Gastroesophageal sphincter (tissue), 3 donors: ENCODE data around the gene CRYBG1.

Source experiments
- EP300 ChIP-seq: sonication (generic); formaldehyde crosslinking; IDR thresholded peaks from one replicate; pipeline ENCODE4 v1.6.1; 2017; ENCODE audit warnings: antibody characterized with exemption, mild to moderate bottlenecking
- POLR2A ChIP-seq, 2 donors: fragments of 450-650 bp; IDR thresholded peaks; one replicate each; pipeline ENCODE4 v1.6.1; 2017; ENCODE audit warnings: antibody characterized with exemption in 2 of 2, mild to moderate bottlenecking in 2 of 2, moderate library complexity in 1 of 2
- POLR2AphosphoS5 ChIP-seq: sonication (generic); formaldehyde crosslinking; IDR thresholded peaks from one replicate; pipeline ENCODE4 v1.6.1; 2017; ENCODE audit warnings: antibody characterized with exemption
- TF ChIP-seq, protein P1 (sequence below), 4 experiments: fragments of 200-600 bp in 2 of 4; fragments of 450-650 bp in 2 of 4; sonication (generic) in 1 of 4; IDR thresholded peaks; one replicate each; pipeline ENCODE4 v1.5.1; 2017 to 2019; ENCODE audit warnings: antibody characterized with exemption in 4 of 4, mild to moderate bottlenecking in 2 of 4, moderate library complexity in 2 of 4

DNA sequence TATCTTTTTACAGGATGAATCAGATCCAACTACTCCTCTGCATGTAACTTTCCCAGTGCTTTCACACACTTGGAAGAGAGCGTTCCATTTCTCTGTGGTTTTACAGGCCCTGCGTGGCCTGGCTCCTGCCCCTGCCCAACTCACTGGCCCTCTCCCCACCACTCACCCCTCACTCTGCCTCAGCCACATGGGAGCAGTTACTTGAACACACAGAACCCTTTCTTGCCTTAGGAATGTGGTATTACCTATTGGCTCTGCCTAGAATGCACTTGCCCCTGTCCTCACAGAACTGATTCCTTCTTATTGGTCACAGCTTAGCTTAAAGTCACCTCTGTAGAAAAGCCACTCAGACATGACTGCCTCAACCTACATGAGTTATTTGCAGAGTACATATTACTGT, 108.4 kb downstream of the CRYBG1 start:
- TF ChIP-seq, protein P1, sequence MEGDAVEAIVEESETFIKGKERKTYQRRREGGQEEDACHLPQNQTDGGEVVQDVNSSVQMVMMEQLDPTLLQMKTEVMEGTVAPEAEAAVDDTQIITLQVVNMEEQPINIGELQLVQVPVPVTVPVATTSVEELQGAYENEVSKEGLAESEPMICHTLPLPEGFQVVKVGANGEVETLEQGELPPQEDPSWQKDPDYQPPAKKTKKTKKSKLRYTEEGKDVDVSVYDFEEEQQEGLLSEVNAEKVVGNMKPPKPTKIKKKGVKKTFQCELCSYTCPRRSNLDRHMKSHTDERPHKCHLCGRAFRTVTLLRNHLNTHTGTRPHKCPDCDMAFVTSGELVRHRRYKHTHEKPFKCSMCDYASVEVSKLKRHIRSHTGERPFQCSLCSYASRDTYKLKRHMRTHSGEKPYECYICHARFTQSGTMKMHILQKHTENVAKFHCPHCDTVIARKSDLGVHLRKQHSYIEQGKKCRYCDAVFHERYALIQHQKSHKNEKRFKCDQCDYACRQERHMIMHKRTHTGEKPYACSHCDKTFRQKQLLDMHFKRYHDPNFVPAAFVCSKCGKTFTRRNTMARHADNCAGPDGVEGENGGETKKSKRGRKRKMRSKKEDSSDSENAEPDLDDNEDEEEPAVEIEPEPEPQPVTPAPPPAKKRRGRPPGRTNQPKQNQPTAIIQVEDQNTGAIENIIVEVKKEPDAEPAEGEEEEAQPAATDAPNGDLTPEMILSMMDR (IDR thresholded peaks at IDR 0.05), result no peak
- no peak for TF ChIP-seq POLR2A (IDR thresholded peaks at IDR 0.05)
- TF ChIP-seq POLR2AphosphoS5, result no peak
- TF ChIP-seq EP300, result no peak
